GM21717 (cell line): ENCODE measurements around the gene HOXA9.

Experiments used
- ATAC-seq: cut with Tn5 transposase; IDR thresholded peaks from one replicate; pipeline ENCODE4 v1.9.1; 2021; ENCODE audit warnings: mild to moderate bottlenecking, moderate library complexity; ENCODE audit not compliant: unreplicated experiment

Gene HOXA9

DNA sequence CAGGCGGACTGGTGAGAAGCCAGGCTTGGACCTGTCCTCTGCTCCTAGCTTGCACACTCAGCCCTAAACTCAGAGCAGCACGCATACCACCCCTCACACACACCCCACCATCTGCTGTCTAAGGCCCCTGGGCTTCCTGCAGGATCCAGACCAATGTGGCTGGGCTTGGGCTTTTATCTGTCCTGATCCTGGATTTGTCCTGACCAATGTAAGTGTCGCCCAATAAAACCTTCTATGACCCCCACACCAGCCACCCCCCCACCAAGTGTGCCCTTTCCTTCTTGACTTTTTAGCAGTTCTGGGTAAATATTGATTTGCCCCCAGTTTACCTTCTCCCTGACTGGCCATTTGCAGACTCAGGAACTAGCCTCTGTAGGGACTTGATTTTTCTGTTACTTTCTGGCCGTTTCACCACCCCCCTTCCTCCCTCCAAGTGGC, 36.3 kb upstream of the HOXA9 start:
- no peak for ATAC-seq

DNA sequence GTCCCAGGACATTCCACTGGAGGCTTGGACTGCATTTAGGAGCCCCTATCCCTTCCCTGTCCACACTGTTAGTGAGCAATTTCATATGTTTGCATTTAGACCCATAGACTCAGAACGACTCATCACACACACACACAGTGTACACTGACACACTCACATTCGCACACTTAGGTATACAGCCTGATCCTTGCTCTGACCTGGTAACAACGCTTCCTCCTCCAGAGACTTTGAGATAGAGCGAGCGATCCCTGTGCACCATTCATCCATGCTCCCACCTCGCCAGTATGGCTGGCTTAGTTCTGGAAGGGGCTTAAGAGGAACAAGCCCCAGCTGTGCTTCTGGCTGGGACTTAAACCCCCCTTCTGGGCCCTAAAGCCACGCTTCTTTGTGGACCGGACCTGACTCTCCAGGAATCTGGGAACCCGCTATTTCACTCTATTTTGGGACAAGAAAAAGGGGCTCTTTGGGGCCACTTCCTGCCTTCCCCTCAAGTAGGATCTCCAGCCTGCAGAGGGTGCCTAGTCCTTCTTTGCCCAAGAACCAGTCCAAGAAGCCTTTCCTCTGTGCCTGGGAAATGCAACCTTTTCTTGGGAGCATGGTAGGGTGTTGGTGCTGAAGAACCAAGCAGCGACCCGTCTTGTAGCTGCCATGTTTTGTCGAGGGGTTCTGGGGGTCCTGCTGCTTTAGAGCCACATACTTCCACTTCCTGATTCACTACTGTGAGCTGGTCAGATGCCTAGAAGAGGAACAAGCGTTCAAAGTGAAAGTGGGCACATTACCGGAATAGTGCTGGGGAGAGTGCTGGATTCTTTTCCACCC, 35.6 kb upstream of the HOXA9 start:
- no peak for ATAC-seq

DNA sequence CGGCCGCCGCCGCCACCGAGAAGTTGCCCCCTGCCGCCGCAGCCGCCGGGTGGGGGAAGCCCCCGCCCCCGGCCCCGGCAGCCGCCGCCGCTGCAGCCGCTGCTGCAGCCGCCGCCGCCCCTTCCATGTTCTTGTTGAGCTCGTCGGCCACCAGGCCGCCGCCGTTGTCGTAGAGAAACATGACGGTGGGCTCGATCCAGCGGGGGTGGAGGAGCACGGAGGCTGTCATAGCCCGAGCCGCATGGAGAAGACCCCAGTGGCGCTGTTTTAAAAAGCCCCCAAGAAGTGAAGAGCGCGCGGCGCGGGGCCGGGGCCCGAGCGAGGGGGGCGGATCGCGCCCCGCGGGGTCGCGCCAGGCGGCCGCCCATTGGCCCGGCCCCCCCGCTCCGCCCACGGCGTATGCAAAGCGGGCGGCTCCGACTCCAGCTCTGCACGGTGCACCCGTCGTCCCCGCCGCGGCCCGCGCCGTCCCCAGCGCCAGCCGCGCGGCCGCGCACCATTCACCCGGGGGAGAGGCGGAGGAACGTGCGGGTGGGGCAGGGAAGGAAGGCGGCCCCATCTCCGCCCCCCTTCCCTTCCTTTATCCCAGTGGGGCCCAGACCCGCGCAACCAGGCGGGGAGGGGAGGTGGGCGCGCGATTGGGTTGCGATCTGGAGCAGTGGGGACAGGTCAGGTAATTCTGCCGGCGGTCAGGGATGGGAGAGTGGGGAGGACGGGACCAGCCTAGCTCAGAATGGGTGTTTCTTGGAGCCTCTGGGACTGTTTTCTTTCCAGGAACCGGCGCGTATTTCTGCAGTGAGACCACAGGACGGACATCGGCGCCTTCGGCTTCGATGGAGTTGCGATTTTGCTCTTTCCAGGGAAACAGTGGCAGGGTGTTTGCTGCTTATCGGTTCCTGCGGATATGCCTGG, 34.8 kb upstream of the HOXA9 start, which contains the start of gene HOXA13:
Gene HOXA13 (minus strand): TSS at position 243 of the 912 bp plus-strand sequence. CDS start 14 bp downstream, at position 229.
- no peak for ATAC-seq

DNA sequence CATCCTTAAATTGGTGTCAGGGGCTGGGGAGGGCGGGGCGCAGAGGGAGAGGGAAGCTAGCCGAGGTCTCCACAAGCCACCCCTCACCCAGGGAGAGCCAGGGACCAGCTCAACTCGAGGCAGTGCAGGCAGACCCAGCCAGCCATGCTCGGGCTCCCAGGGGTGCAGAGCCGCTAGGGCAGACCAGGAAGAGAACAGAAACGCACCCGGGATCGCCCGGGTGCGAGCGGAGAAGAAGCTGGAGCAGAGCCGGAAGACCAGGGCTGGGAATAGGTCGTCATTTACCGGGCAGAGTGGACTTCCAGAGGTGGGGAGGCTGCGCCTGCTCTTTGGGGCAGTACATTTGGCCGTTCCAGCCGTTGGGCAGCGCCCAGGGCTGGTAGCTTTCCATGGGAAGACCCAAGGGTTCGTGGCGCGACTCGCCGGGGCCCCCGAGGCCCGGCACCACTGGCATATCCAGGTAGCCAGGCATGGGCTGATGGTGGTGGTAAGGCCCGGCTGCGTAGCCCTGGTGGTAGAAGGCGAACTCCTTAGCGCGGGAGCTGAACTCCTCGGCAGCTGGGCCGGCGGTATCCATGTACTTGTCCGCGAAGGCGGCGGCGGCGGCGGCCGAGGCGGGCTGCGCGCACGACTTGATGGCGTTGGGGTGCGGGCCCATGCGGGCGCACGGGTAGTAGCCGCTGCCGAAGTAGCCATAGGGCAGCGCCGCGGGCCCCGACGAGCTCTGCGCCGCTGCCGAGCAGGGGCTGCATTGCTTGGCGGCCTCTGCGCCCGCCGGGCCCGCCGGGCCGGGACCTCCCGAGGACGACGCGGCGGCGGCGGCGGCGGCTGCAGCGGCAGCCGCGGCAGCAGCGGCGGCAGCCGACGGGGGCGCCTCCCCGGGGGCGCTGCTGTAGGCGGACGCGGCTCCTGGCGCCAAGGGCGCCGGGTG, 33.8 kb upstream of the HOXA9 start:
- no peak for ATAC-seq

DNA sequence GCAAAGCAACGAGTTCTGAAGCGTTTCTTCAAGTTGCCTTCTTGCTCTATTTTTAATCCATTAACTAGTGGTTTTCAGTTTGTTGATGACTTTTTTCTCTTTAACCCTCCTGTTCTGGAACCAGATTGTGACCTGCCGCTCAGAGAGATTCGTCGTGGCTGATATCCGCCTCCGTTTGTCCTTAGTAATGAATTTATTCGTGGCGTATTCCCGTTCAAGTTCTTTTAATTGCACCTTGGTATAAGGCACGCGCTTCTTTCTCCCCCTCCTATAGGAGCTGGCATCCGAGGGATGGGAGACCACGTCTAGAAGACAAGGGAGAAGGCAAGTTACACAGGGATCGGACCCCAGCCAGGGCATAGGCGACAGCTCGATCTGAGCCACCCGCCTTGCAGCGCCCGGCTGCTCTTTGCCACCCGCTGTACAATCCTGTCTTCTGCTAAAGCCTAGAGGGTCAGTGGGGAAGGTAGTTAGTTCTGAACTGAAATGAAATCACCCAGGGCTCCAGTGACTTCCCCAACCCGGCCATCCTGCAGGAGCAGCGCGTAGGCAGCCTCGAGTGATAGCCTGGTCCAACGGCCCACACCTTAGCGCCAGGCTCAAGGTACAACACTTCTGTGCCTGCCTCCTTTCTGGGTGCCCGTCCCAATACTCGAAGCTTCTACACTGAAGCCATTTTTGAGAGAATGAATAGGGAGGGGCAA, 33.0 kb upstream of the HOXA9 start:
- ATAC-seq = no peak

DNA sequence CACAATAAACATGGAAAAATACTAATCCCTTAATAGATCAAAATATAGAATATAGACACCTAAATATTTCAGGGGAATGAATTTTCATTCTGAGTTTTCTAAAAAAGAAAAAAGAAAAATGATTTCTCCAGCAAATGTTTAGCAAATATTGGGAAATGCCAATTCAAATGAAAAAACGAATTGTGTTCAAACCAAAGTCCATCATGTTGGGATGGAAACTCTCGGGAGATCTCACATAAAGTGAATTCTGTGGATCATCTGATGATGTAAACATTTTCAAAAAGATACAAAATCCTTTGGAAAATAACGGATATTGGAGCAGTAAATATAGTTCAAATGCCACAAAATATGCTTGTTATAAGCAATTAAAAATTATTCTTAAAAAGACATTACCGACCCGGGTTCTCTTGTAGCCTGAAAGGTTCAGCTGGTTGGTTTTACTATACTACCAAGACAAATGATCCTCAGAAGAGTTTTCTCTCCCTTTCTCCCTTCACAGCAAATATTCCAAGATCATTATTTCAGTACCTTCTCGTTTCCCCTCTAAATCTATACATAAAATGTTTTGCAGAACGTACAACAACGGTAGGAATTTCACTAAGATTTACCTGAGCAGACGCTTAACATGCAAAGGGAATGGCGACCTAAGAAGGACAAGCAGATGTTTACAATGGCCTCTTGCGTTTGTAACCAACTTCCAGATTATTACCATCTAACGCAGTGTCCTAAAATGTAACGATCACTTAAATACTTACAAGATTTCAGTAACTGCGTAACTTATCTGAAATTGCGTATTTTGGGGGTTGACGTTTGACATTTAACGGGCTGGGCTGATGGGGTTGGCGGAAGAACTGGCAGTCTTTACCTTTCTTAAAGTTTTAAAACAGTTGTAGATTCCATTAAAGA, 32.1 kb upstream of the HOXA9 start:
- no peak for ATAC-seq

DNA sequence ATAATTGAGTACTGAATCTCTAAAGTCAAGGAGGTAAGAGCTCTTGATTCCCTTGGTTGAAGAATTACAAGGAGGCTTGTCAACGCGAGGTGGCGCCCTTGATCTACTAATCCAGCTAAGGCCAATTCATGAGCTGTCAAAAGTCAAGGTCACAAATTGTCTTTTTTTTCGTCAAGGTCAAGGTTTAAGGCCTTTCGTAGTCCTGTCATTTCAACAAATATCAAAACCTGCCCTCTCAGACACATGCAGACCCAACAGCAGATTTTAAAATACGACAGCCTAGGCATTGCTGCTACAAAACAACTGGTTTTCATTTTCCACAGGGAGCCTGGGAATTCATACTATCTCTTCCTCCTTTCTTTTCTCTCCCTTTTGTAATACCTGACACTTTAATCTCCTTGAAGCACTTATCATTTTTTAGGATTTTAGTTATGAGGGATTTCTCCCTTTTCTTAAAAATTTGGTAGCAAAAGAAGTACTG, 31.0 kb upstream of the HOXA9 start:
- no peak for ATAC-seq

DNA sequence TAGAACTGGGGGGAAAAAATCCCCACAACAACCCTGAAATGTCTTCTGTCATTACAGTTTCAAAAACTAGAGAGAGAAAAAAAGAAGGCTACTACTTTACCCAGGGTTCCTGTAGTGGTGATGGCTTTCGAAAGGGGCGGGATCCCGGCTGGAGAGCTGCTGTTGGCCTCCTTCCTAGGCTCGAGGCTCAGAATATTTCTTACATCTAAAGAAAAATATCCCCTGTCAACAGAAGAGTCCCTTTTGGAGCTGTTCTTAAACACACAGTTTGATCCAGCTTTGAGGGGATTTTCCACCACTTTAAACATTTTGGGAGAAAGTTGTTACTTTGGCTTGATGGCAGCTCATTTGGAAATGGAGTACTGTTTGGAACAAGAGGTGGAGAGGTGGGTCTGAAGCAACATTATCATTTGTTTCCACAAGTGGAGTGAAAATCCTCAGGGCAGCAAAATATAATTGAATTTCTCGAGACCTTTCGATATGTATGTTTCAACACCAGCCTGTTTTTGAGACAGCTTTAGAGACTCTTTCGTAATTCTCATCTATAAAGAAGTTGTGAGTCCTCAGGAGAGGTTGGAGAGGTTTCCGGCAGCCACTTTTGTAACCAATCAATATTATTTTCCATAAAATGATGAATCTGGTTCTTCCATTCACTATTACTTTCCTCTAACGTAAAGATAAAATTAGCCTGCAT, 29.5 kb upstream of the HOXA9 start:
- no peak for ATAC-seq

DNA sequence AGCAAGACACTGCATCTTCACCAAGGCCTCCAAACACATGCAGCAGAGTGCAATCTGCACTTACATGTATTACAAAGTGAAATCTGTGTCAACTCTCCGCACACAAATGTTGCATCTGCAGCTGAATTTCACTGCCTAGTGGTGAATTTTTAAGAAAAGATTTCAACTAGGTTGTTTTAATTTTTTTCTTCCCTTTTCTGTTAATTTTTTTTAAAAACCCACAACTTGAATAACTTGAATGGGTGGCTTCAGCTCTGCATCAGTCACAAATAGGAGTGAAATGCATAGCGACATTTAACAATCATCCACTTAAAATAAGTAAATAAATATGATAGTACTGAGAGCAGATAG, 28.6 kb upstream of the HOXA9 start:
- no peak for ATAC-seq

DNA sequence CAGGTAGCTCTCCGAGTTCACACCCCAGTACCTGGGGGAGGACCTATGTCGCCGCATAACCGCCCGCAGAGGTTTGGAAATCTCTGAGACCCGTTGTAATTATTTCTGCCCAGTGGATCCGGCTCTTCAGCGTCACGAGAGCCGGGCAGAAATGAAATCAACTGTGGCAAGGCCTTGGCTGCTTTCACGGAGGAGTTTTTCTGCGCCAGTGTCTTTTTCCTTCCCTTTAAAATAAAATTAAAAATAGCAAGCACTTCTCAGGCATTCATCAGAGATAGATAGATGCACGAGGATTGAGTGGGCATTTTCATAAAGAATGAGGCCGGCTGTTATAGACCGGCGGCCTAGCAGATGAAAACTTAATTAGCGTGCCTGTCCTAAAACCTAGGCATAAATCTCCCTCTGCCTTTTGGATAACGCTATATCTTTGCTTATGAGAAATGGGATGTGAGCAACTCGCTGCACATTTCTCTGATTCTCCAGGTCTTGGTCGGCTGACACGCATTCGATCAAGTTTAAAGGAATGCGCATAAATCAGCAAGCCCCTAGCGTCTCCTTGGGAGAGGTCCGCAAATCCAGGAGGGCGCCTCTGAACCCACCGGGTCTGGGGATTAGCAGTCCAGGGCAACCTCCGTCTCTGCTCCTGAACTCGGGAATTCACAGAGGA, 28.1 kb upstream of the HOXA9 start:
- no peak for ATAC-seq

DNA sequence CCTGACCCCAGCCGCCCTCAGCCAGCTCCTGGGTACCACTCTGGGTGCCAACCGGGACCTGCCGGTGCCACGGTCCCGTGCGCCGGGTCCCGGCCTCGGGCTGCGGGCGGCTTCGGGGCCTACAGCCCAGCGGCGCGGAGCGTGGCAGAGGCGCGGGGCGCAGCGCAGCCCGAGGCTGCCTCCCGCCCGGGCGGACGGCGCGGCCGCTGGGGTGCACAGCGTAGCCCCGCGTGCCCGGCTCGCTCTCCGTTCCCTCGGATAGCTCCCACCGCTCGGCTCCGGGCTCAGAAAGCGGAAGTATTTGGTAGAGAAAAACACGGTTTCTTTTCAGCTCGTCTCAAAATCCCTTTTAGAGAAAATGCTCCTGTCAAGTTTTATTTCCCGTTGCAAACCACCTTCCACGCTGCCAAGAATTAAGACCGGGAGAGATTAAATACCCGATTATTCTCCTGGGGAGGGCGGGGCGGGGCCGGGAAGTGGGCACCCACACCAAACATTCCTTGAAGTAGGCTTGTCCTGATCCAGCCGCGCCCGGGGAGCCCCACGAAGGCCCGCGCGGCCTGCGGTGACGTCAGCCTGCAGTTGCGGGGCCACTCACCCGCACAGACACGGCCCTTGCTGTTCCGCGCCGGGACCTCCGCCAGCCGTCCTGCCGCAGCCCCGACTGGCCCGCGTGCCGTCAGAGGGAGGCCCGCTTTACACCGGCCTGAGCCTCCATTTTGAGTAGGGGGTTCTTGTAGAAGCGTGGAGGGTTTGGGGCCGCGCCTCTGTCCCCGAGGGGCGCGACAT, 27.4 kb upstream of the HOXA9 start:
- ATAC-seq = no peak

DNA sequence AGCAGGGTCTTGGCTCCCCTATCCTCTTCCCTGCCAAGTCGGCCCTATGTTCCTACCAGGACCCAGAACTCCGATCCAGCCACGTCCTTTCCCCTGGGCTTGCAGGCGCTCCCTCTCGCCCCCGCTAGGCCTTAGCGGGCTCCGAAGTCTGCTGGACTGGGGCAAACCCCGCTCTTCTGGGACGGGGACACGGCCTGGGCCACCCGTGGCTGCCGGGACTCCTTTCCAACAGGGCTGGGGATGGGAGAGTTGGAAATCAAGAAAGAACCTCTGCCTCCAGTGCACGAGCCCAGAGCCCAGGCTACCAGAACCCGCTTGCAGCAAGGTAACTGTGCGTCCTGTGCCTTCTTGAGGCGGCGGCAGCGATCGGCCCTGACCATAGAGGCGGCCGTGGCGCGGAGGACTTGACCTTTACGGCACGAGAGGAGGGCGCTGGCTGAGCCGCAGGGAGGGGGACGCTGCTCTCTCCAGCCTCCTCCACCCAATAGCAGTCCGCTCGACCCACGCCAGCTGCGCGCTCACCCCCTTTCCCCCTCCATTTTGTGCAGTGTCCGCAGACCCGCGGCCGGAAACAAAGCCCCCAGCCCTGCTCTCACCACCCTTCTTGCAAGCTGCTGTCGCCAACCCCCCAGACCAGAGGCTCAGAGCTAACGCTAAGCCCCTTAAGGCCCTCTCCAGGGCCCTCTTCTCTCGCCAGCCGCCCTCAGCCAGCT, 26.7 kb upstream of the HOXA9 start:
- no peak for ATAC-seq

DNA sequence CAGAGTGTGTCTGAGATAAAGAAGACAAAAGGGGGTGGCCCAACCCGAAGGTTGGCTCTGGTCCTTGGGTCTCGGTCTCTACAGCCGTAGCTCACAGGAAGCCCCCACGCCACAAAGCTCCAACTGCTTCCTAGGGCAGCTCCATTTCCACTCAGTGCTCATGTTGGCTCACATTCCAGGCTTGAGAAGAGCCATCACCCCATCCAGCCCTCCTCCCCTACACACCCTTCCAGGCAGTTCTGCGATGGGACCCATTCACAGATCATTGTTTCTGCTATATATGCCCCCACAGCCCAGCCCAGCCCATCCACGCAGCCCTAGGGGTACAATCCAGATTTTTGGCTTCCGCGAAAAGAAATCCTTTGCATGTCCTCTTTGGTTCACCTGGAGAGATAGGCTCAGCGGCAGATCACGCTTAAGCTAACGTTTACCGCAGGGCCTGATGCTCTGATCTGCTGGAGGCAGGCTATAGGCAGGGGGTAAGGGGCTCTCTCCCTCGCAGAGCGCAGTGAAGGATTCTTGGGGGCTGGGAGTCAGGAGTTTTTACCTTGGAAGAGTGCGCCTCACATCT, 25.9 kb upstream of the HOXA9 start:
- no peak for ATAC-seq

DNA sequence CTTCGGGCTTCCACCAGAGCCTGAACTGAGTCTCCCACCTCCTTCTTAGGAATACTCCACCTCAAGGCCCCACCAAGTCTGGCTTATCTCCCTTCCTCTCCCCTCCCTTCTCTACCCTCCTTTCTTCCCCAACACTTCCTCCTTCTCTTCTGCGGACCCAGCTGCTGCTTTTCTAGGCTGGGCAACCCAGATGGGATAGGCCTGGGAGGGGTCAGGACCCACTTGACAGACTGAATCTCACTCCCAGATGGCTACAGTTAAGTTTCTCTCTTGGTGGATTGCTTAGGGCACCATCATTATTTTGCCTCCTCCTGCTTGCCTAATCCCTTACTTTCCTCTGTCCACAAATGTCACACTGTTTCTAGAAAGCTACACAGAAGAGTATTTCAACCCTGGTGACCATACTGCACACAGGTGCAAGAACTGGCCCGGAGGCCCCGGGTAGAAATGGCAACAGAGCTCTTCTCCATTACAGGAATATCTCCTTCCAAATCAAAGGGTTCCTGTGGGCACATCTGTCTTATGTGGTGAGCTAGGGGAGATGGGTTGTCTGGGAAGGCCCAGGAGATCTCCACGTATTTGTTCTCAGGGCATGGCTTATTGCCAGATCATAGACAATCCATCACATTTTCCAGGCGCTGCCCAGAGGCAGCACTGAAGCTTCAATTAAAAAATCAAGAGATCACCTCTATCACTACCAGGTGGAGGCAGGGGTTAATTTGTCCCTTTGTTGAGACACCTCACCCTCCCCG, 24.8 kb upstream of the HOXA9 start:
- ATAC-seq = no peak

DNA sequence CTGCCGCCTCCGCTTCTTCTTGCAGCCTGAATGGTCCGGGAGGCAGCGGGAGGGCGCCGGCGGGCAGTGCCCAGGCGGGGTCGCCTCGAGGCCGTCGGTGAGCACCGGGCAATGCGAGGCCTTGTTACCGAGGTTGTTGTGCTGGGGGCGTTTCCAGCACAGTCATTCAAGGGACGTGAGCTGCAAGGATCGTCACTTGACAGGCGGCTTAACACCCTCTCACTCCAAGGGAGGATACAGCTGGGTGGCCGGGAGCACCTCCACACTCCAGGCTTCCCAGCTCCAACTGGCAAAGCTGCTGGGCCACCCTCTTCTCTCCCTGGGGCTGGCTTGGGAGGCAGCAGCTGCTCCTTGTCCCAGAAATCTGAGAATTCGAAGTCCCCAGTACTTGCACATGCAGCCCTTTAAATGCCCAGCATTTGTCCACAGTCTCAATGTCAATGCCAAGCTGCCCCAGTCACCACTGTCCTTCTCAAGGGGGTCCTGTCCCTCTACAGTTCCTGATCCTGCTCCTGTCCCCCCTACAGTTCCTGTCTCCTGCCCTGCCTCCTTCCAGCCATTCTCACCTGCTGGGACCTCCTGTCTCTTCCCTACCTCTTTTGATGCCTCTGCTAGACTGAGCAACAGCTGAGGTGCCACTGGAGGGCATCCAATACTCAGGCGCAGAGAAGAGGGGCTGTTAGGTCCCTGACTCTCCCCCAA, 24.1 kb upstream of the HOXA9 start:
- no peak for ATAC-seq
